AG09309 (cell line): ENCODE measurements around the gene B3GALNT1.

ENCODE experiments used
- DNase-seq: peaks from one replicate; pipeline ENCODE4 v3.0.0-alpha.2; 2010; ENCODE audit warnings: low read depth
- H3K4me3 ChIP-seq: 2 replicates; pipeline ENCODE4 v1.5.1; 2011; ENCODE audit warnings: mild to moderate bottlenecking, low read depth, low read length, moderate library complexity; ENCODE audit not compliant: control insufficient read depth
- TF ChIP-seq, protein P1 (sequence below): IDR thresholded peaks from 2 replicates; pipeline ENCODE4 v1.5.1; 2011; ENCODE audit warnings: mild to moderate bottlenecking, low read depth, low read length, inconsistent platforms; ENCODE audit not compliant: insufficient read depth, control insufficient read depth; ENCODE audit errors: missing control alignments

The B3GALNT1 gene

DNA sequence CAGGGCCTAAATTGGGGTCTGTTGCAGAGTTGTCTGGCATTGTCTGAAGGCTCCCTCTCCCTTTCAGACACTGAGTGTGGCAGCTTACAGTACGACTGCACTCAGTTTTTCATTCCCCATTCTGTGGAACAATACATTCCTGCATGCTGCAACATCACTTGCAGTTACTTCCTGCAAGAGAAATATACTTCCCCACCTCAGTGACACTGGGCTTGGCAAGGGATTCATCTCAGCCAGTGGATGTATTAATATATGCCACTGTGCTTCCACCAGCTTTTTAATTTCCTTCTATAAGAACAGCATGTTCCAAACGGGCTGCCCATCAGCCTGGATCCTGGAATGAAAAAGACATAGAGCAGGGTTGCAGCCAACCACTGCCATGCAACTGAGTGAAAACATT, 23.1 kb downstream of the B3GALNT1 start:
- TF ChIP-seq, protein P1, sequence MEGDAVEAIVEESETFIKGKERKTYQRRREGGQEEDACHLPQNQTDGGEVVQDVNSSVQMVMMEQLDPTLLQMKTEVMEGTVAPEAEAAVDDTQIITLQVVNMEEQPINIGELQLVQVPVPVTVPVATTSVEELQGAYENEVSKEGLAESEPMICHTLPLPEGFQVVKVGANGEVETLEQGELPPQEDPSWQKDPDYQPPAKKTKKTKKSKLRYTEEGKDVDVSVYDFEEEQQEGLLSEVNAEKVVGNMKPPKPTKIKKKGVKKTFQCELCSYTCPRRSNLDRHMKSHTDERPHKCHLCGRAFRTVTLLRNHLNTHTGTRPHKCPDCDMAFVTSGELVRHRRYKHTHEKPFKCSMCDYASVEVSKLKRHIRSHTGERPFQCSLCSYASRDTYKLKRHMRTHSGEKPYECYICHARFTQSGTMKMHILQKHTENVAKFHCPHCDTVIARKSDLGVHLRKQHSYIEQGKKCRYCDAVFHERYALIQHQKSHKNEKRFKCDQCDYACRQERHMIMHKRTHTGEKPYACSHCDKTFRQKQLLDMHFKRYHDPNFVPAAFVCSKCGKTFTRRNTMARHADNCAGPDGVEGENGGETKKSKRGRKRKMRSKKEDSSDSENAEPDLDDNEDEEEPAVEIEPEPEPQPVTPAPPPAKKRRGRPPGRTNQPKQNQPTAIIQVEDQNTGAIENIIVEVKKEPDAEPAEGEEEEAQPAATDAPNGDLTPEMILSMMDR, result no peak

DNA sequence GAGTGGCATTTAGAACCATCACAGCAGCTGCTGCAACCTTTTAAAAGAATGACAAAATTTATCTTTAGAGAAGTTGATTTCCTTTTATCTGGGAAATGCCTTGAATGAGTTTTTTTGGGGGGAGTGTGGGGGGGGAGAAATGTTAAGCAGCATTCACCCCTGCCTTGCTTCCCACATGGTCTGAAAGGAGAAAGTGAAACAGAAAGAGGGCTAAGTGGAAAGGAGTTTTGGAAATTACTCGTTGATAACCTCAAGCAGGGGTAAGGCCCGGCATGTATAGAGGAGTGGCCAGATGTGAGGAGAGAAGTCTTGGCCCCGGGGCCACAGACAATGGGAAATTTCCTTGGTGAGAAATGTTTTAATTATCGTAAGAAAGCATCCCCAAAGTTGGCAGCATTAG, 23.5 kb downstream of the B3GALNT1 start:
- TF ChIP-seq, protein P1, result no peak

More for the DNA sequence above, 23.1 kb downstream of the B3GALNT1 start:
- H3K4me3 ChIP-seq, result no peak overlapping the region
- no peak for DNase-seq

DNA sequence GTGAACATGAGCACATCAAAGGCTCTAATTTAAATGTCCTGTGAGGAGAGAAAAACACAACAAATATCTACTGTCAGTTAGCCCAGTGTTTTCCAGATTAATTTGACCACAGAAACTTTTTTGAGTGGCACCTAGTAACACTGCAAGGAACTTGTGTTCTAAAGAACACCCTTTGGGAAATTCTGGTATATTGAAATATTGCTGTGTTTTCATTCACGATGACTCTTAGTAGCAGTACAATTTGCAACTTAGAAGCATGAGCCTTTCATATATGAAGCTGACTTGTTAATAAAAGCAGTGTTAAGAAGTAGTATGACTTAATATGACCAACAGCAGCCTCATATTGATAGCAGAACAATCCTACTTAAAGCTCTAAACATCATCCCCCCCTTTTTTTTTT, 32.0 kb downstream of the B3GALNT1 start:
- H3K4me3 ChIP-seq, result no peak overlapping the region
- DNase-seq, result no peak
- TF ChIP-seq, protein P1, result no peak

More for the DNA sequence above, 23.5 kb downstream of the B3GALNT1 start:
- no peak for DNase-seq
- no peak overlapping the region for H3K4me3 ChIP-seq

DNA sequence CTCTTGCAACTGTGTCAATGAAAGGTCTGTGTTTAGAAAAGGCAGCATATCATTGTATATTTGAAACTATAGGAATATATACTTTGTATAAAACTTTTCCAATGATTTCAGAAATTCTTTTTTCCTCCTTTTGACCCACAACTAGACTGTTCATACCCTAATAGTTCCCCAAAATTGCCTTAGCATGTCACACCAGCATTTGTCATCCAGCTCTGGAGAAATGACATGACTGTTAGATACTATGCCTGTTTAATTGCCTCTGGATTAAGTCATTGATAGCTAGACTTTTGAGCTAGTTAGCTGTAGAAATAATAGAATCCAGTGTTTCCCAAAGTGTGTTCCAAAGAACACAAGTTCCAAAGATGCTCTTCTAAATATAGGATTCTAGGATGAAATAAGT, 32.4 kb downstream of the B3GALNT1 start:
- no peak for DNase-seq
- H3K4me3 ChIP-seq, result no peak overlapping the region
- TF ChIP-seq, protein P1, result no peak

DNA sequence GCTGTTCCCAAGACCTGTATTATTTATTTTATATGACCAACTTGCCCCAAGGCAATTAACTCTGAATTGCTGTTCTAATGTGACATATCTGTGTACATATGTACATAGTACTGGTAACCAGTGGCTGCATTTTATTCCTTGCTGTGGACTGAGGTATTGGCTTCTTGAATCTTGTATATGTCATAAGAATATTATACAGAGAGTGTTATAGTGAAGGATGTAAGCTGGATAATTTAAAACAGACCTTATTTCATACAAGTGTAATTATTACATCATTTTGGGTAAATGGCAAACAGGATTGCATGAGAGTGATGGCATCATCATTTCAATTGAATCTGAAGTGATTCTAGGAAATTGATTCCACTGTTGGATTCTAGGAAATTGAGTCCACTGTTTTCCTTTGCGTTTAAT, 32.9 kb downstream of the B3GALNT1 start:
- TF ChIP-seq, protein P1, result no peak
- no peak for DNase-seq
- H3K4me3 ChIP-seq, result no peak overlapping the region

DNA sequence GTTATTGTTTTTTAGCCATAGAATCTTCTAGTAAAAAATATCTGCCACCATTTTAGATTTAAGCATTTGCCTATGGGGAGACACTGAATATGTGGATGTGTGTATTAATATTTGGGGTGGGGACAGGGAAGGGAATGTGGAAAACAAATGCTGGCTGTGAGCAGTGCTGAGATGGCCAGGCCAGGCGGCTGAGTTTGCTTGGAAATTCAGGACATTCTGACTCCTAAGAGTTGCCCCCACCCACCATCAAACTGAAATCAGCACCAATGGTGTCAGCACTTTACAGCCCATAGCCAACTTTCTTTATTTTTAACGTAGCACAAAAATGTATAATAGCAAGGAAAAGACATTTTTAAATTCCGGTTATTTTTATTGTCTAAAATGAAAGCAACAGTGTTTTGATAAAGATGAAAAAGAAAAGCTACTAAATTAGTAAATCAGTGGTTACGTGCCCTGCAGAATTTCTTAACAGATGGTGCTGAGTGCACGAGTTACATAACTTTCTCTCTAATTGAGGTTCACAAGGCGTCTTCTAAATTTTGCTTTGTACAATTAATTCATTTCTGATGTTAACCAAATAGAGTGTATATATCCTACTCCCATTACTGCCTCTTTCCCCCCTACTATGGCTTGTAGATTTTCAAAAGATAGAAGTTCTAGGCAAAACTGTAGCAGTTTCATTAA, 34.0 kb downstream of the B3GALNT1 start:
- no peak overlapping the region for H3K4me3 ChIP-seq
- no peak for DNase-seq
- TF ChIP-seq, protein P1, result no peak
